GM19351 (cell line): Measurements from ENCODE around the gene ARID5B.
A peak's percentile ranks its signal among the peaks of the same experiment; 100 is the strongest.

Experiments used
- ATAC-seq: cut with Tn5 transposase; IDR thresholded peaks from one replicate; pipeline ENCODE4 v1.9.1; 2021; ENCODE audit warnings: mild to moderate bottlenecking, moderate library complexity; ENCODE audit not compliant: unreplicated experiment

The ARID5B gene

GRCh38 chr10:61902445-61903220, 1.1 kb downstream of the ARID5B start:
- peak; percentile 0 for ATAC-seq

GRCh38 chr10:61903221-61903927, 1.9 kb downstream of the ARID5B start:
- ATAC-seq: peak; percentile 42

GRCh38 chr10:61903928-61904344, 2.4 kb downstream of the ARID5B start:
- ATAC-seq: no peak

GRCh38 chr10:61904733-61905725, 3.5 kb downstream of the ARID5B start:
- ATAC-seq: peak; percentile 28

- ATAC-seq: no peak
Observed at GRCh38 chr10:61905837-61906561, 4.5 kb downstream of the ARID5B start.

GRCh38 chr10:61906562-61906901, 5.0 kb downstream of the ARID5B start:
- no peak for ATAC-seq

- no peak for ATAC-seq
Observed at GRCh38 chr10:61907011-61907410, 5.5 kb downstream of the ARID5B start.

GRCh38 chr10:61907587-61907986, 6.1 kb downstream of the ARID5B start:
- no peak for ATAC-seq

- ATAC-seq: no peak
Observed at GRCh38 chr10:61910226-61910805, 8.8 kb downstream of the ARID5B start.

GRCh38 chr10:61910894-61911293, 9.4 kb downstream of the ARID5B start:
- no peak for ATAC-seq

GRCh38 chr10:61911425-61911824, 9.9 kb downstream of the ARID5B start:
- ATAC-seq: no peak

GRCh38 chr10:61912981-61913380, 11.5 kb downstream of the ARID5B start:
- ATAC-seq: no peak

- ATAC-seq: no peak
Observed at GRCh38 chr10:61918140-61918539, 16.6 kb downstream of the ARID5B start.

GRCh38 chr10:61918989-61919388, 17.5 kb downstream of the ARID5B start:
- no peak for ATAC-seq

GRCh38 chr10:61919646-61920215, 18.2 kb downstream of the ARID5B start:
- no peak for ATAC-seq

- ATAC-seq: peak; percentile 85
Observed at GRCh38 chr10:61921143-61921542, 19.6 kb downstream of the ARID5B start.

GRCh38 chr10:61923210-61923949, 21.9 kb downstream of the ARID5B start:
- no peak for ATAC-seq

GRCh38 chr10:61923950-61924274, 22.4 kb downstream of the ARID5B start:
- ATAC-seq: no peak

- no peak for ATAC-seq
Observed at GRCh38 chr10:61929555-61929954, 28.1 kb downstream of the ARID5B start.
